ENCODE data around the gene ALDH1A3. TPM values are rescaled to one million over a fixed set of nuclear protein-coding genes. Genes with fewer than 3 reads are reported as not detected.

The ALDH1A3 gene
- total RNA-seq, 1 donor from 2014 or later, result 666 TPM

DNA sequence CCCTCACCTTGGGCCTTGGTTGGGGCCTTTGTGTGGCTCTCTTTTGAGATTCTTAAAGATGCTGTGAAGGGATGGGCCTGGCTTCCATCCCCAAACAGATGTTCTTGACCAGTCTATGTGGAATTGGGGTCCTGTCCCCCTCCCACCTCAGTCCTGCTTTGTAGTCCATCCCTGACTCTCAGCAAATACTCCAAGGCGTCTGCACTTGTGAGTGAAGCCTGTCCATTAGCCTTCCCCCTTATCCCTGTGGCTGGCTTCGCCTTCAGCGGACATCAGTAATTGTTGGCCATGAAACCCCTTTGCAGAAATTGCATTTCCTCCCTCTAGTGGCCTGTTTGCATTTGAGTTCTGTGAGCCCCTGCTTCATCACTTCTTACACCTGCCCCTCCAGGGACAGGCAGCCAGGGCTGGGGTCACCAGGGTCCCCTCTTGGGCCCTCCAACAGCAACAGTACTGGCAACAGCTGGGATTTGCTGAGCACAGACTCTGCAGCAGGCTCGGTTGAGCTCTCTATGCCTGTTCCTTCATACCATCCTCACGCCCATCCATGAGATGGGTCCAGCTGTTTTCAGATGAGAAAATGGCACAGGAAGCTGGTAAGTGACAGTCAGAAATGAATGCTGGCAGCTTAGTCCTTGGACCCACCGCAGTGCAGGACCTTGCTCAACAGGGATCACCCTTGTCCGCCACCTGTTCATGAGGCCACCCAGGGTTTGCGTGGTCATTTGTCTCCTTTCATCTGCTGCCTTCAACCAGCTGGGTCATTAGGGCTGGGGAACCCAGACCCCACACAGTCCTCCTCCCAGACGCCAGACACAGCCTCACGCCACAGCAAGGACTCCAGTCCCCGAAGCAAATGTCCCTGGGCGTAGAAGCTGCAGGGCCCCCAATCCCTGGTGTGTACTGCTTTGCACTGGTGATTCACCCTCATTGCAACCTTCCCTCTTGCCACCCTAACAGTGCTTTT lies 30.6 kb downstream of the ALDH1A3 start:
- TF ChIP-seq, protein P1, sequence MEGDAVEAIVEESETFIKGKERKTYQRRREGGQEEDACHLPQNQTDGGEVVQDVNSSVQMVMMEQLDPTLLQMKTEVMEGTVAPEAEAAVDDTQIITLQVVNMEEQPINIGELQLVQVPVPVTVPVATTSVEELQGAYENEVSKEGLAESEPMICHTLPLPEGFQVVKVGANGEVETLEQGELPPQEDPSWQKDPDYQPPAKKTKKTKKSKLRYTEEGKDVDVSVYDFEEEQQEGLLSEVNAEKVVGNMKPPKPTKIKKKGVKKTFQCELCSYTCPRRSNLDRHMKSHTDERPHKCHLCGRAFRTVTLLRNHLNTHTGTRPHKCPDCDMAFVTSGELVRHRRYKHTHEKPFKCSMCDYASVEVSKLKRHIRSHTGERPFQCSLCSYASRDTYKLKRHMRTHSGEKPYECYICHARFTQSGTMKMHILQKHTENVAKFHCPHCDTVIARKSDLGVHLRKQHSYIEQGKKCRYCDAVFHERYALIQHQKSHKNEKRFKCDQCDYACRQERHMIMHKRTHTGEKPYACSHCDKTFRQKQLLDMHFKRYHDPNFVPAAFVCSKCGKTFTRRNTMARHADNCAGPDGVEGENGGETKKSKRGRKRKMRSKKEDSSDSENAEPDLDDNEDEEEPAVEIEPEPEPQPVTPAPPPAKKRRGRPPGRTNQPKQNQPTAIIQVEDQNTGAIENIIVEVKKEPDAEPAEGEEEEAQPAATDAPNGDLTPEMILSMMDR (IDR thresholded peaks at IDR 0.05; ENCODE audit: insufficient read depth, low read length, severe bottlenecking), result no peak
- no peak for FAIRE-seq
- Histone ChIP-seq H3K4me3 (ENCODE audit: low read depth, low read length) (no peak overlapping the region), H3K36me3 (ENCODE audit: control insufficient read depth, insufficient read depth, low read length) (peaks cover 31% of the 10 kb centered on the region), H3K27me3 (ENCODE audit: control insufficient read depth, insufficient read depth, low read length) (no peaks in the 10 kb centered on the region)
- no peak for DNase-seq (ENCODE audit: low read depth)

DNA sequence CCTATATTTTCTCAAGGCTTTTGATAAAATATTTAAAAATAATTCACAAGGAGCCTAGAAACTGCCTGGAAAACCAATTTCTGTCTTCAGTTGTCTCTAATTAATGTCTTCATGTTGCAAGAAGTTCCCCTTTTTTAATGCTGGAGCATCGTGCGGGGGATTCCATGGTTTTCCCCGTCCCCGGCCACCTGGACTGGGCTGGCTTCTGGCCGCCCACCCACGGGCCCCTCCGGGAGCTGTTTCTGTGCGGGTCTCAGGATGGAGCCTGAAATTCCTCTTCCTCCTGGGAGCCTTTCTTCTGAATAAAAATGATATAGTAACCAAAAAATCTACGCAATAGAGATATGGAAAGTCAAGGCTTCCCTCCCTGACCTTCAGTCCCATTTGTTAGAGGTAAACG lies 31.5 kb downstream of the ALDH1A3 start:
- DNase-seq (ENCODE audit: low read depth) (no peak), FAIRE-seq (no peak)
- TF ChIP-seq, protein P1 (IDR thresholded peaks at IDR 0.05; ENCODE audit: insufficient read depth, low read length, severe bottlenecking), result no peak
- Histone ChIP-seq H3K4me3 (ENCODE audit: low read depth, low read length) (no peak overlapping the region), H3K27me3 (ENCODE audit: control insufficient read depth, insufficient read depth, low read length) (no peaks in the 10 kb centered on the region), H3K36me3 (ENCODE audit: control insufficient read depth, insufficient read depth, low read length) (peaks cover 27% of the 10 kb centered on the region)

DNA sequence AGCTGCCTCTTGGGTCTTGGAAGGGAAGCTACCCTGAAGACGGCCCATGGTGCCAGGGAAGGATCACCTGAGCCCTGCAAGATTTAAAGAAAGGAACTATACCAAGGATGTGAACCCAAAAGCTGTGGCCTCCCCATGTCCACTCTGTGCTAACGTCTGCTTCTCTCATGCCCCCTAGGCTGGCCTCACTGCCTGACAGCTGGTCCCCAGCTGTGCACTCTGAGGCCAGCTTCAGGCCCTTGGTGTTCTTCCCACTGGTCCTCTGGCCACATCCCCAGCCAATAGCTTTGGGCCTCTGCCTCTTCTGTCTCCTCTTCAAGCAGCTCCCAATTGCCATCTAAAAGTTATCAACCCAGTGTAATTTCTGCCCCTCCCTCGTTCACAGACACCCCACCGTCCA lies 34.3 kb downstream of the ALDH1A3 start:
- DNase-seq (ENCODE audit: low read depth), result no peak
- H3K27me3 ChIP-seq (ENCODE audit: control insufficient read depth, insufficient read depth, low read length), result no peaks in the 10 kb centered on the region
- TF ChIP-seq, protein P1 (IDR thresholded peaks at IDR 0.05; ENCODE audit: insufficient read depth, low read length, severe bottlenecking), result no peak
- no peak for FAIRE-seq
- no peak overlapping the region for H3K4me3 ChIP-seq (ENCODE audit: low read depth, low read length)
- H3K36me3 ChIP-seq (ENCODE audit: control insufficient read depth, insufficient read depth, low read length), result peaks cover 13% of the 10 kb centered on the region

DNA sequence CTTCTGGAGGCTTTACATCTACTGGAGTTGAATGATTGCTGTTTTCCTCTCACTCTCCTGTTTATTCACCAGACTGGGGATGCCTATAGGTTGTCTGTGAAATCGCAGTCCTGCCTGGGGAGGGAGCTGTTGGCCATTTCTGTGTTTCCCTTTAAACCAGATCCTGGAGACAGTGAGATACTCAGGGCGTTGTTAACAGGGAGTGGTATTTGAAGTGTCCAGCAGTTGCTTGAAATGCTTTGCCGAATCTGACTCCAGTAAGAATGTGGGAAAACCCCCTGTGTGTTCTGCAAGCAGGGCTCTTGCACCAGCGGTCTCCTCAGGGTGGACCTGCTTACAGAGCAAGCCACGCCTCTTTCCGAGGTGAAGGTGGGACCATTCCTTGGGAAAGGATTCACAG lies 35.2 kb downstream of the ALDH1A3 start:
- peaks cover 9% of the 10 kb centered on the region for H3K36me3 ChIP-seq (ENCODE audit: control insufficient read depth, insufficient read depth, low read length)
- DNase-seq (ENCODE audit: low read depth) (peak; percentile 69), FAIRE-seq (no peak)

DNA sequence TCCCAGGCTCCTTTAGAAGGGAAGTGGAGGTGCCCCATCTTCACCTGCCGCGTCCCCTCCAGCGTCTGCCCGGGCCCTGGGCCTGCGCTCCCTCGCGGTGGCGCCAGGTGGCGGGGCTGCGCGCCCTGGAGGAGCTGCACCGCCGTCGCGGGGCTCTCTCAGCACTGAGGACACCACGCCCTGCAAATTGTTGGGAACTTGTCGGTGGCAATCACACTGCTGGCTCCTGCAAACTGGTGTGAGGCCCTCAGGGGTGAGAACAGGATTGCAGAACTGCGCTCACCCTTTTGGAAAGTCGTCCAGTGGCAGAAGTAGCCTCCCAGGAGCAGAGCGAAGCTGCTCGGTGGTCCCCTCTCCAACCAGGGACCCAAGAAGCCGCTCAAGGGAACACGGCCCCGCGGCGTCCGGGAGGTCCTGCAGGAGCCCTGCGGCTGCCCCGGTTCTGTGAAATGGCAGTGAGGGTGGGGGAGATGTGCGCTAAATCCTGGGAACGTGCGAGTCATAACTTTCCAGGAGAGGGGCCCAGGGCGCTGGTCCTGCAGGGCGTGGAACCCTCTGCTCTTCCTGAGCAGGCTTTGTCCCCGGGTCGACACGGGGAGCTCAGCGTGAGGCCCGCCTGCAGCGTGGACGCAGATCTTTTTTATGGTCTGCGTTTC lies 38.5 kb downstream of the ALDH1A3 start:
- DNase-seq (ENCODE audit: low read depth) (peak; percentile 68), FAIRE-seq (no peak)
- Histone ChIP-seq H3K4me3 (ENCODE audit: low read depth, low read length) (peak overlapping the region; percentile 83), H3K27me3 (ENCODE audit: control insufficient read depth, insufficient read depth, low read length) (no peaks in the 10 kb centered on the region), H3K36me3 (ENCODE audit: control insufficient read depth, insufficient read depth, low read length) (peaks cover 2% of the 10 kb centered on the region)
- TF ChIP-seq, protein P1 (IDR thresholded peaks at IDR 0.05; ENCODE audit: insufficient read depth, low read length, severe bottlenecking), result peak; percentile 95

More for the DNA sequence above, 35.2 kb downstream of the ALDH1A3 start:
- Histone ChIP-seq H3K4me3 (ENCODE audit: low read depth, low read length) (no peak overlapping the region), H3K27me3 (ENCODE audit: control insufficient read depth, insufficient read depth, low read length) (no peaks in the 10 kb centered on the region)
- TF ChIP-seq, protein P1 (IDR thresholded peaks at IDR 0.05; ENCODE audit: insufficient read depth, low read length, severe bottlenecking), result peak; percentile 42
